Natural killer cell (primary cell): ENCODE results near the gene BDNF. TPM values are rescaled to one million over a fixed set of nuclear protein-coding genes. Genes with fewer than 3 reads are reported as not detected.

Source experiments
- ATAC-seq, 3 donors: fragments of 150-1000 bp in 2 of 3; fragments of 200-7000 bp in 1 of 3; cut with Tn5 transposase; 1 replicate in 1 of 3; 2 replicates in 2 of 3; pipeline ENCODE4 v1.10.0; 2021; ENCODE audit warnings: mild to moderate bottlenecking in 2 of 3, moderate library complexity in 2 of 3
- DNase-seq, 2 donors: peaks; one replicate each; pipeline versions ENCODE4 v3.0.0 to v3.0.0-alpha.2; 2013 to 2021; ENCODE audit warnings: mixed read lengths in 1 of 2
- H3K27ac ChIP-seq: one replicate; pipeline ENCODE4 v1.5.1; 2013; ENCODE audit warnings: mild to moderate bottlenecking, low read length
- H3K27me3 ChIP-seq: one replicate; pipeline ENCODE4 v1.6.1; 2013; ENCODE audit warnings: low read length; ENCODE audit not compliant: control insufficient read depth, insufficient read depth
- H3K36me3 ChIP-seq: one replicate; pipeline ENCODE4 v1.6.1; 2013; ENCODE audit warnings: low read length; ENCODE audit not compliant: control insufficient read depth, insufficient read depth
- H3K4me1 ChIP-seq: one replicate; pipeline ENCODE4 v1.6.1; 2013; ENCODE audit warnings: low read length; ENCODE audit not compliant: control insufficient read depth, insufficient read depth
- H3K4me3 ChIP-seq: one replicate; pipeline ENCODE4 v1.5.1; 2013; ENCODE audit warnings: low read length
- H3K9me3 ChIP-seq: one replicate; pipeline ENCODE4 v1.6.1; 2013; ENCODE audit warnings: low read length; ENCODE audit not compliant: control insufficient read depth, insufficient read depth
- H3K27ac Mint-ChIP-seq, 2 donors: one replicate each; pipeline ENCODE4 v1.8.0; 2022; ENCODE audit warnings: mild to moderate bottlenecking in 2 of 2, mixed read lengths in 2 of 2, moderate library complexity in 1 of 2
- H3K27me3 Mint-ChIP-seq, 2 donors: one replicate each; pipeline ENCODE4 v1.8.0; 2022; ENCODE audit warnings: low read depth in 2 of 2, mixed read lengths in 2 of 2
- H3K36me3 Mint-ChIP-seq: one replicate; pipeline ENCODE4 v1.8.0; 2022; ENCODE audit warnings: mixed read lengths
- H3K4me1 Mint-ChIP-seq, 2 donors: one replicate each; pipeline ENCODE4 v1.8.0; 2022; ENCODE audit warnings: mixed read lengths in 2 of 2
- H3K4me3 Mint-ChIP-seq: one replicate; pipeline ENCODE4 v1.8.0; 2022; ENCODE audit warnings: mild to moderate bottlenecking, moderate library complexity, mixed read lengths
- H3K9me3 Mint-ChIP-seq, 2 donors: one replicate each; pipeline ENCODE4 v1.8.0; 2022; ENCODE audit warnings: mixed read lengths in 2 of 2
- WGBS: methylation state at CpG from one replicate; pipeline ENCODE4 v1.1.7; 2013; ENCODE audit warnings: missing lambda C conversion rate; ENCODE audit not compliant: insufficient coverage; 5-methylcytosine and 5-hydroxymethylcytosine counted together
- intact Hi-C: fragments of 100-400 bp; cut with micrococcal nuclease; formaldehyde crosslinking; loops from one replicate; pipeline ENCODE4 v1.14.2; 2022
- total RNA-seq, 4 donors: library from RNA; stranded (reverse); fragments of 120-200 nt in 1 of 4; gene quantifications; one replicate each; pipeline versions ENCODE4 v1.2.3 to v1.2.4, GENCODE V29; 2013 to 2022
- TF ChIP-seq, protein P1 (sequence below): fragments of 200-600 bp; IDR thresholded peaks from one replicate; pipeline ENCODE4 v1.8.0; 2022; ENCODE audit warnings: antibody characterized with exemption

The BDNF gene
- total RNA-seq, 3 donors from 2014 or later (not counting 1 experiment from before 2014, with no cell fraction given): not detected

GRCh38 chr11:27694992-27695391 is 5.3 kb downstream of the BDNF start:
- Mint-ChIP-seq H3K9me3 (peaks cover 0 to 2% of the 10 kb centered on the region in 2 donors), H3K27me3 (peaks cover 20 to 35% of the 10 kb centered on the region in 2 donors), H3K4me1 (peaks cover 0 to 5% of the 10 kb centered on the region in 2 donors), H3K27ac (no peak overlapping the region), H3K36me3 (no peaks in the 10 kb centered on the region), H3K4me3 (no peak overlapping the region)
- WGBS: 40% methylated on average over 1 of the region's 3 CpGs
- Histone ChIP-seq H3K9me3 (no peaks in the 10 kb centered on the region), H3K27ac (no peak overlapping the region), H3K4me1 (peaks cover 8% of the 10 kb centered on the region), H3K36me3 (no peaks in the 10 kb centered on the region), H3K4me3 (no peak overlapping the region), H3K27me3 (peaks cover 19% of the 10 kb centered on the region)
- TF ChIP-seq, protein P1, sequence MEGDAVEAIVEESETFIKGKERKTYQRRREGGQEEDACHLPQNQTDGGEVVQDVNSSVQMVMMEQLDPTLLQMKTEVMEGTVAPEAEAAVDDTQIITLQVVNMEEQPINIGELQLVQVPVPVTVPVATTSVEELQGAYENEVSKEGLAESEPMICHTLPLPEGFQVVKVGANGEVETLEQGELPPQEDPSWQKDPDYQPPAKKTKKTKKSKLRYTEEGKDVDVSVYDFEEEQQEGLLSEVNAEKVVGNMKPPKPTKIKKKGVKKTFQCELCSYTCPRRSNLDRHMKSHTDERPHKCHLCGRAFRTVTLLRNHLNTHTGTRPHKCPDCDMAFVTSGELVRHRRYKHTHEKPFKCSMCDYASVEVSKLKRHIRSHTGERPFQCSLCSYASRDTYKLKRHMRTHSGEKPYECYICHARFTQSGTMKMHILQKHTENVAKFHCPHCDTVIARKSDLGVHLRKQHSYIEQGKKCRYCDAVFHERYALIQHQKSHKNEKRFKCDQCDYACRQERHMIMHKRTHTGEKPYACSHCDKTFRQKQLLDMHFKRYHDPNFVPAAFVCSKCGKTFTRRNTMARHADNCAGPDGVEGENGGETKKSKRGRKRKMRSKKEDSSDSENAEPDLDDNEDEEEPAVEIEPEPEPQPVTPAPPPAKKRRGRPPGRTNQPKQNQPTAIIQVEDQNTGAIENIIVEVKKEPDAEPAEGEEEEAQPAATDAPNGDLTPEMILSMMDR: no peak
- DNase-seq (no peak), ATAC-seq (no peak)
- intact Hi-C loops: no loop called here

- WGBS: 81% methylated on average over 5 of the region's 5 CpGs
- intact Hi-C loops: no loop called here
These were observed 6.9 kb downstream of the BDNF start for GRCh38 chr11:27693398-27693797.

GRCh38 chr11:27692781-27693180 is 7.5 kb downstream of the BDNF start:
- Histone ChIP-seq H3K9me3 (no peaks in the 10 kb centered on the region), H3K36me3 (no peaks in the 10 kb centered on the region), H3K4me1 (no peaks in the 10 kb centered on the region), H3K4me3 (no peak overlapping the region), H3K27ac (no peak overlapping the region), H3K27me3 (peaks cover 3% of the 10 kb centered on the region)
- TF ChIP-seq, protein P1: no peak
- ATAC-seq: no peak
- intact Hi-C loops: no loop called here
- Mint-ChIP-seq H3K27ac (no peak overlapping the region), H3K4me3 (no peak overlapping the region), H3K36me3 (no peaks in the 10 kb centered on the region), H3K27me3 (peaks cover 8 to 15% of the 10 kb centered on the region in 2 donors), H3K4me1 (no peaks in the 10 kb centered on the region), H3K9me3 (peaks cover 0 to 2% of the 10 kb centered on the region in 2 donors)
- WGBS: 95% methylated on average over 1 of the region's 2 CpGs
- DNase-seq: no peak

More at GRCh38 chr11:27693398-27693797, 6.9 kb downstream of the BDNF start:
- TF ChIP-seq, protein P1: no peak
- Histone ChIP-seq H3K4me3 (no peak overlapping the region), H3K36me3 (no peaks in the 10 kb centered on the region), H3K9me3 (no peaks in the 10 kb centered on the region), H3K27ac (no peak overlapping the region), H3K27me3 (peaks cover 5% of the 10 kb centered on the region), H3K4me1 (no peaks in the 10 kb centered on the region)
- Mint-ChIP-seq H3K27me3 (peaks cover 8 to 19% of the 10 kb centered on the region in 2 donors), H3K36me3 (no peaks in the 10 kb centered on the region), H3K4me3 (no peak overlapping the region), H3K4me1 (peaks cover 0 to 2% of the 10 kb centered on the region in 2 donors), H3K9me3 (peaks cover 0 to 2% of the 10 kb centered on the region in 2 donors), H3K27ac (no peak overlapping the region)
- DNase-seq (no peak), ATAC-seq (no peak)

DNA sequence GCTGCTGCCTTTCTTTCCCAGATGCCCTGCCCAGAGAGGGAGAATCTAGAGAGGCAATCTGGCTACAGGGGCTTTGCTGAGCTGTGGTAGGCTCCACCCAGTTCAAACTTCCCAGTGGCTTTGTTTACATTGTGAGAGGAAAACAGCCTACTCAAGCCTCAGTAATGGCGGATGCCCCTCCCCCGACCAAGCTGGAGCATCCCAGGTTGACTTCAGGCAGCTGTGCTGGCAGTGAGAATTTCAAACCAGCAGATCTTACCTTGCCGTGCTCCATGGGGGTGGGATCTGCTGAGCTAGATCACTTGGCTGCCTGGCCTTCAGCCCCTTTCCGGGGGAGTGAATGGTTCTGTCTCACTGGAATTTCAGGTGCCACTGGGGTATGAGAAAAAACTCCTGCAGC is 12.2 kb downstream of the BDNF start:
- Mint-ChIP-seq H3K9me3 (peaks cover 6 to 10% of the 10 kb centered on the region in 2 donors), H3K4me1 (no peaks in the 10 kb centered on the region), H3K36me3 (no peaks in the 10 kb centered on the region), H3K27ac (no peak overlapping the region), H3K4me3 (no peak overlapping the region), H3K27me3 (no peaks in the 10 kb centered on the region)
- H3K36me3 ChIP-seq: no peaks in the 10 kb centered on the region
- no peaks in the 10 kb centered on the region for H3K9me3 ChIP-seq
- DNase-seq: no peak
- ATAC-seq: no peak
- TF ChIP-seq, protein P1: no peak
- no peak overlapping the region for H3K27ac ChIP-seq
- no peak overlapping the region for H3K4me3 ChIP-seq
- 95% methylated on average over 4 of the region's 4 CpGs for WGBS
- intact Hi-C loops: no loop called here
- no peaks in the 10 kb centered on the region for H3K27me3 ChIP-seq
- no peaks in the 10 kb centered on the region for H3K4me1 ChIP-seq
